Endothelial cell of umbilical vein (primary cell): ENCODE results near the gene GPR180. TPM values are rescaled to one million over a fixed set of nuclear protein-coding genes. Genes with fewer than 3 reads are reported as not detected.

Source experiments
- BruUV-seq: library from RNA; stranded (reverse); fragments of 400-500 nt; replicated peaks from 2 replicates; lab custom pipeline; 2021; lab: Mats Ljungman, UMichigan
- CTCF ChIA-PET: fragments of 300-600, 350-600 bp; sonication (Branson Sonifier 250); formaldehyde crosslinking; loops from one replicate; lab custom pipeline; 2021; ENCODE audit warnings: antibody characterized with exemption, inconsistent platforms; lab: Charles Lee
- POLR2A ChIA-PET: fragments of 300-600, 350-600 bp; sonication (Branson Sonifier 250); formaldehyde crosslinking; loops from one replicate; lab custom pipeline; 2021; ENCODE audit warnings: antibody characterized with exemption, inconsistent platforms; lab: Charles Lee
- DNase-seq: peaks from one replicate; pipeline ENCODE4 v3.0.0-alpha.2; 2011; ENCODE audit warnings: low read depth, low spot score
- FAIRE-seq: peaks from 2 replicates; lab custom pipeline; 2011; peaks lifted over from hg19 to GRCh38; lab: Jason Lieb, UNC
- H2AFZ ChIP-seq: 2 replicates; pipeline ENCODE4 v1.6.0; 2012; ENCODE audit warnings: low read depth, low read length, control low read depth, inconsistent platforms
- H3K27ac ChIP-seq: 2 replicates; pipeline ENCODE4 v1.5.1; 2011; ENCODE audit warnings: low read depth, mild to moderate bottlenecking, control low read depth, low read length, moderate library complexity; ENCODE audit not compliant: insufficient read depth
- H3K27me3 ChIP-seq, 2 experiments: 2 replicates each; pipeline versions ENCODE4 v1.6.0 to v1.6.1; 2011; ENCODE audit warnings: low read length in 2 of 2, mixed read lengths in 1 of 2; ENCODE audit not compliant: control insufficient read depth in 2 of 2, insufficient read depth in 2 of 2
- H3K36me3 ChIP-seq, 2 experiments: 2 replicates in 1 of 2; 3 replicates in 1 of 2; pipeline ENCODE4 v1.5.1; 2011; ENCODE audit warnings: low read length in 2 of 2, mild to moderate bottlenecking in 1 of 2, moderate library complexity in 1 of 2; ENCODE audit not compliant: control insufficient read depth in 2 of 2, insufficient read depth in 2 of 2; ENCODE audit errors: extremely low read depth in 1 of 2
- H3K4me1 ChIP-seq: 3 replicates; pipeline ENCODE4 v1.5.1; 2011; ENCODE audit warnings: mild to moderate bottlenecking, low read length; ENCODE audit not compliant: control insufficient read depth, insufficient read depth; ENCODE audit errors: extremely low read depth
- H3K4me2 ChIP-seq: 2 replicates; pipeline ENCODE4 v1.6.1; 2011; ENCODE audit warnings: low read length, control low read depth, mixed read lengths; ENCODE audit not compliant: insufficient read depth
- H3K4me3 ChIP-seq, 3 experiments: fragments of 200-600 bp in 1 of 3; sonication (generic), shearing (Covaris generic) in 1 of 3; replicated peaks in 1 of 3; 2 replicates each; pipeline ENCODE4 v1.5.1; 2011 to 2016; ENCODE audit warnings: control low read depth in 3 of 3, low read length in 3 of 3, mild to moderate bottlenecking in 2 of 3, inconsistent platforms in 1 of 3, low read depth in 1 of 3, moderate library complexity in 1 of 3; ENCODE audit not compliant: insufficient read depth in 1 of 3
- H3K79me2 ChIP-seq: 2 replicates; pipeline ENCODE4 v1.6.0; 2012; ENCODE audit warnings: low read length, inconsistent platforms; ENCODE audit not compliant: control insufficient read depth, insufficient read depth
- H3K9ac ChIP-seq: replicated peaks from 2 replicates; pipeline ENCODE3; 2011; ENCODE audit warnings: low read length, control low read depth; ENCODE audit not compliant: insufficient read depth; ENCODE audit errors: extremely low read depth
- H3K9me1 ChIP-seq: replicated peaks from 3 replicates; pipeline ENCODE4 v1.6.0; 2011; ENCODE audit warnings: mild to moderate bottlenecking, low read length; ENCODE audit not compliant: control insufficient read depth, insufficient read depth; ENCODE audit errors: extremely low read depth
- H3K9me3 ChIP-seq: replicated peaks from 2 replicates; pipeline ENCODE4 v1.5.1; 2012; ENCODE audit warnings: low read length, inconsistent platforms; ENCODE audit not compliant: control insufficient read depth, insufficient read depth
- H4K20me1 ChIP-seq: replicated peaks from 2 replicates; pipeline ENCODE3; 2011; ENCODE audit warnings: mild to moderate bottlenecking, low read length; ENCODE audit not compliant: control insufficient read depth, insufficient read depth; ENCODE audit errors: extremely low read depth
- CTCF ChIP-seq, 2 donors: IDR thresholded peaks; 1 replicate in 1 of 2; 2 replicates in 1 of 2; pipeline ENCODE4 v1.5.1; 2011; ENCODE audit warnings: low read length in 2 of 2, mild to moderate bottlenecking in 2 of 2, moderate library complexity in 2 of 2, control low read depth in 1 of 2, inconsistent platforms in 1 of 2, low read depth in 1 of 2; ENCODE audit not compliant: insufficient read depth in 1 of 2; ENCODE audit errors: extremely low read depth in 1 of 2
- EZH2 ChIP-seq: IDR thresholded peaks from 2 replicates; pipeline ENCODE4 v1.6.1; 2012; ENCODE audit warnings: borderline replicate concordance, low read depth, mild to moderate bottlenecking, moderate library complexity, low read length, inconsistent platforms; ENCODE audit not compliant: severe bottlenecking
- FOS ChIP-seq: IDR thresholded peaks from 2 replicates; pipeline ENCODE4 v1.6.1; 2011; ENCODE audit warnings: mild to moderate bottlenecking, low read length, moderate library complexity, borderline replicate concordance; ENCODE audit not compliant: insufficient read depth
- GATA2 ChIP-seq: IDR thresholded peaks from 2 replicates; pipeline ENCODE4 v1.7.0; 2011; ENCODE audit warnings: low read depth, mild to moderate bottlenecking, moderate library complexity, mixed read lengths, low read length; ENCODE audit not compliant: insufficient read length, insufficient read depth
- JUN ChIP-seq: IDR thresholded peaks from 2 replicates; pipeline ENCODE4 v1.6.1; 2011; ENCODE audit warnings: borderline replicate concordance, low read depth; ENCODE audit not compliant: insufficient read length, insufficient read depth
- MAX ChIP-seq: IDR thresholded peaks from 2 replicates; pipeline ENCODE4 v1.6.1; 2011; ENCODE audit not compliant: insufficient read depth, insufficient read length
- MYC ChIP-seq: IDR thresholded peaks from one replicate; pipeline ENCODE4 v1.6.1; 2011; ENCODE audit warnings: mild to moderate bottlenecking, low read depth, low read length
- POLR2A ChIP-seq: IDR thresholded peaks from 2 replicates; pipeline ENCODE4 v1.6.1; 2012; ENCODE audit warnings: low read depth, mild to moderate bottlenecking, control low read depth, low read length
- POLR2AphosphoS5 ChIP-seq: IDR thresholded peaks from 2 replicates; pipeline ENCODE4 v1.6.1; 2012; ENCODE audit warnings: low read depth, mild to moderate bottlenecking, control low read depth, low read length, moderate library complexity; ENCODE audit not compliant: insufficient read depth
- dilution Hi-C: fragments of 300-500 bp; cut with MboI; formaldehyde crosslinking; loops from one replicate; pipeline ENCODE4 v1.15.0; 2019; ENCODE audit warnings: low sequenced_read_pairs; ENCODE audit not compliant: extremely low pct_ligation_motif_present
- intact Hi-C: fragments of 100-400 bp; cut with micrococcal nuclease; formaldehyde crosslinking; loops from one replicate; pipeline ENCODE4 v1.10.0; 2022
- polyA plus RNA-seq, 4 experiments: library from polyadenylated mRNA; depleted of rRNA in 3 of 4; stranded (reverse) in 3 of 4; unstranded in 1 of 4; fragments of >200 nt; gene quantifications; 2 replicates each; pipeline versions ENCODE4 v1.2.1 to v1.2.3, GENCODE V29; 2011 to 2012; ENCODE audit warnings: missing spikeins in 1 of 4
- total RNA-seq: library from RNA; stranded (reverse); gene quantifications from 2 replicates; pipeline ENCODE4 v1.2.3, GENCODE V29; 2021

GPR180 gene
- total and polyA plus RNA-seq, 2 donors (not counting 3 experiments of a cell fraction or from before 2014, with no cell fraction given), result 3.1 to 8.3 TPM

DNA sequence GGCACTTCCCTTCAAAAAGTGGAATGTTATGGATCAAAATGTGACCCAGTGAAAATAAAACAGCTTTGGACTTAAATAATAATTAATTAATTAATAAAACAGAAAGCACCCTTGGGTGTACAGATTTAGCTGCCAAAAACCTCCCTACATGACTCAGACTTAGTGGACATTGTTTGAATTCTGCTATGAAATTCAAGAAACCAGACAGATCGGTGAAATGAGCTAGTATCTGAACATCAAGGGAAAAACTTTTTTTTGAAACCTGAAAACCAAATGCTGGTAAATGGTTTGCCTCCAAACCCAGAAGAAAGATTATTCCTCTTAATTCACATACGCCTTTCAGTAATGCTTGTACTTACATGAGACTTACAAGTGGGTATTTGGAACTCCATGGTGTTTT, 77.2 kb downstream of the GPR180 start:
- Histone ChIP-seq H3K9me1 (no peaks in the 10 kb centered on the region), H3K4me1 (no peaks in the 10 kb centered on the region), H3K27ac (no peak overlapping the region), H3K36me3 (no peaks in the 10 kb centered on the region), H3K4me2 (no peak overlapping the region), H3K27me3 (peaks cover 10 to 40% of the 10 kb centered on the region in 2 experiments), H3K79me2 (no peaks in the 10 kb centered on the region), H3K9me3 (no peaks in the 10 kb centered on the region), H4K20me1 (no peaks in the 10 kb centered on the region), H2AFZ (no peak overlapping the region), H3K4me3 (no peak overlapping the region), H3K9ac (no peak overlapping the region)
- BruUV-seq, result no TSS peak
- no peak for FAIRE-seq
- dilution Hi-C loops (no loop called here), intact Hi-C loops (no loop called here)
- DNase-seq, result no peak
- ChIA-PET POLR2A (no interaction called here), CTCF (interaction anchor here (1.1 to 2.7 kb wide), 4 partner anchors 20 to 511 kb away, joined by 4 to 10 read pairs (median 4); no protein-coding TSS in a partner anchor)
- TF ChIP-seq MAX, result no peak
- TF ChIP-seq GATA2, result no peak
- TF ChIP-seq JUN, result no peak
- TF ChIP-seq MYC, result no peak
- TF ChIP-seq CTCF (IDR thresholded peaks at IDR 0.05; ENCODE audit: extremely low read depth in 1 of 2, insufficient read depth in 1 of 2, low read depth in 1 of 2, low read length in 2 of 2), result no peak
- TF ChIP-seq FOS, result no peak
- no peak for TF ChIP-seq POLR2A
- TF ChIP-seq POLR2AphosphoS5, result no peak
- TF ChIP-seq EZH2, result no peak
